A673 (cell line): ENCODE data around the gene LYL1. TPM values are rescaled to one million over a fixed set of nuclear protein-coding genes. Genes with fewer than 3 reads are reported as not detected.

ENCODE experiments used
- BruUV-seq: library from RNA; stranded (reverse); fragments of 400-500 nt; replicated peaks from 2 replicates; lab custom pipeline; 2021; lab: Mats Ljungman, UMichigan
- CTCF ChIA-PET: fragments of 300-600 bp; sonication (Branson Sonifier 250); formaldehyde crosslinking; loops from one replicate; lab custom pipeline; 2022; ENCODE audit warnings: antibody characterized with exemption; lab: Charles Lee
- POLR2A ChIA-PET: fragments of 300-600 bp; sonication (Branson Sonifier 250); formaldehyde crosslinking; loops from one replicate; lab custom pipeline; 2022; ENCODE audit warnings: antibody characterized with exemption; ENCODE audit not compliant: low non-redundant PET; lab: Charles Lee
- DNase-seq: peaks from one replicate; pipeline ENCODE4 v3.0.0-alpha.2; 2015; ENCODE audit warnings: low spot score
- H3K27ac ChIP-seq: fragments of 200-600 bp; sonication (generic); 2 replicates; pipeline ENCODE4 v1.5.1; 2016; ENCODE audit warnings: mixed run types, low read depth, mild to moderate bottlenecking, mixed read lengths, antibody characterized with exemption, low read length; ENCODE audit not compliant: poor library complexity, severe bottlenecking
- H3K27me3 ChIP-seq: fragments of 200-600 bp; sonication (generic); replicated peaks from 2 replicates; pipeline ENCODE4 v1.6.1; 2017; ENCODE audit warnings: mixed run types, low read depth, mild to moderate bottlenecking, mixed read lengths, antibody characterized with exemption, low read length; ENCODE audit not compliant: insufficient read depth, poor library complexity
- H3K36me3 ChIP-seq: fragments of 200-600 bp; sonication (generic); 2 replicates; pipeline ENCODE4 v1.6.1; 2016; ENCODE audit warnings: mixed run types, mild to moderate bottlenecking, mixed read lengths, antibody characterized with exemption, low read length; ENCODE audit not compliant: insufficient read depth, poor library complexity, severe bottlenecking
- H3K4me1 ChIP-seq: fragments of 200-600 bp; sonication (generic); 2 replicates; pipeline ENCODE4 v1.6.1; 2017; ENCODE audit warnings: mixed run types, mild to moderate bottlenecking, mixed read lengths, antibody characterized with exemption, low read length; ENCODE audit not compliant: insufficient read depth, poor library complexity, severe bottlenecking
- H3K4me3 ChIP-seq: fragments of 200-600 bp; sonication (generic); 2 replicates; pipeline ENCODE4 v1.5.1; 2016; ENCODE audit warnings: low read depth, mixed run types, mild to moderate bottlenecking, mixed read lengths, low read length; ENCODE audit not compliant: poor library complexity, severe bottlenecking
- H3K9me3 ChIP-seq: fragments of 200-600 bp; sonication (generic); 2 replicates; pipeline ENCODE4 v1.6.1; 2016; ENCODE audit warnings: mixed run types, low read depth, mild to moderate bottlenecking, mixed read lengths, antibody characterized with exemption, low read length; ENCODE audit not compliant: poor library complexity, severe bottlenecking
- EZH2 ChIP-seq: fragments of 200-600 bp; sonication (generic); IDR thresholded peaks from 2 replicates; pipeline ENCODE4 v1.6.1; 2017; ENCODE audit warnings: borderline replicate concordance, low read depth, mild to moderate bottlenecking, mixed read lengths, antibody characterized with exemption, low read length; ENCODE audit not compliant: poor library complexity, severe bottlenecking
- intact Hi-C: fragments of 100-400 bp; cut with micrococcal nuclease; formaldehyde crosslinking; loops from one replicate; pipeline ENCODE4 v1.10.0; 2022; ENCODE audit not compliant: unreplicated experiment
- total RNA-seq: library from RNA; stranded (reverse); gene quantifications from 2 replicates; pipeline ENCODE4 v1.2.3, GENCODE V29; 2021
- TF ChIP-seq, protein P1 (sequence below): fragments of 300-800, 200-600 bp; sonication (generic); conservative IDR thresholded peaks from 2 replicates; pipeline ENCODE4 v1.5.1; 2017; ENCODE audit warnings: low read depth, mild to moderate bottlenecking, antibody characterized with exemption, low read length, moderate library complexity, mixed read lengths

The LYL1 gene
- total RNA-seq, 1 experiment from 2014 or later = not detected

GRCh38 chr19:13087295-13087694 is 15.4 kb downstream of the LYL1 start:
- no peak for DNase-seq
- H3K9me3 ChIP-seq = no peaks in the 10 kb centered on the region
- ChIA-PET POLR2A (no interaction called here), CTCF (interaction anchor here (0.7 to 1.1 kb wide), 2 partner anchors 26 to 110 kb away, joined by 3 read pairs; no protein-coding TSS in a partner anchor)
- intact Hi-C loops = no loop called here
- no TSS peak for BruUV-seq
- no peak overlapping the region for H3K4me3 ChIP-seq
- no peaks in the 10 kb centered on the region for H3K27me3 ChIP-seq
- TF ChIP-seq, protein P1, sequence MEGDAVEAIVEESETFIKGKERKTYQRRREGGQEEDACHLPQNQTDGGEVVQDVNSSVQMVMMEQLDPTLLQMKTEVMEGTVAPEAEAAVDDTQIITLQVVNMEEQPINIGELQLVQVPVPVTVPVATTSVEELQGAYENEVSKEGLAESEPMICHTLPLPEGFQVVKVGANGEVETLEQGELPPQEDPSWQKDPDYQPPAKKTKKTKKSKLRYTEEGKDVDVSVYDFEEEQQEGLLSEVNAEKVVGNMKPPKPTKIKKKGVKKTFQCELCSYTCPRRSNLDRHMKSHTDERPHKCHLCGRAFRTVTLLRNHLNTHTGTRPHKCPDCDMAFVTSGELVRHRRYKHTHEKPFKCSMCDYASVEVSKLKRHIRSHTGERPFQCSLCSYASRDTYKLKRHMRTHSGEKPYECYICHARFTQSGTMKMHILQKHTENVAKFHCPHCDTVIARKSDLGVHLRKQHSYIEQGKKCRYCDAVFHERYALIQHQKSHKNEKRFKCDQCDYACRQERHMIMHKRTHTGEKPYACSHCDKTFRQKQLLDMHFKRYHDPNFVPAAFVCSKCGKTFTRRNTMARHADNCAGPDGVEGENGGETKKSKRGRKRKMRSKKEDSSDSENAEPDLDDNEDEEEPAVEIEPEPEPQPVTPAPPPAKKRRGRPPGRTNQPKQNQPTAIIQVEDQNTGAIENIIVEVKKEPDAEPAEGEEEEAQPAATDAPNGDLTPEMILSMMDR = no peak
- no peak for TF ChIP-seq EZH2
- H3K36me3 ChIP-seq = no peaks in the 10 kb centered on the region
- H3K4me1 ChIP-seq = peaks cover 29% of the 10 kb centered on the region
- H3K27ac ChIP-seq = no peak overlapping the region

GRCh38 chr19:13086341-13086740 is 16.3 kb downstream of the LYL1 start:
- ChIA-PET CTCF (interaction anchor here (1.1 kb wide), 1 partner anchor 25 kb away, joined by 4 read pairs; no protein-coding TSS in a partner anchor), POLR2A (no interaction called here)
- no peak for DNase-seq
- BruUV-seq = no TSS peak
- no peaks in the 10 kb centered on the region for H3K9me3 ChIP-seq
- intact Hi-C loops = no loop called here
- no peak for TF ChIP-seq EZH2
- TF ChIP-seq, protein P1 = no peak
- H3K27ac ChIP-seq = no peak overlapping the region
- peaks cover 22% of the 10 kb centered on the region for H3K4me1 ChIP-seq
- no peaks in the 10 kb centered on the region for H3K27me3 ChIP-seq
- H3K36me3 ChIP-seq = no peaks in the 10 kb centered on the region
- no peak overlapping the region for H3K4me3 ChIP-seq

DNA sequence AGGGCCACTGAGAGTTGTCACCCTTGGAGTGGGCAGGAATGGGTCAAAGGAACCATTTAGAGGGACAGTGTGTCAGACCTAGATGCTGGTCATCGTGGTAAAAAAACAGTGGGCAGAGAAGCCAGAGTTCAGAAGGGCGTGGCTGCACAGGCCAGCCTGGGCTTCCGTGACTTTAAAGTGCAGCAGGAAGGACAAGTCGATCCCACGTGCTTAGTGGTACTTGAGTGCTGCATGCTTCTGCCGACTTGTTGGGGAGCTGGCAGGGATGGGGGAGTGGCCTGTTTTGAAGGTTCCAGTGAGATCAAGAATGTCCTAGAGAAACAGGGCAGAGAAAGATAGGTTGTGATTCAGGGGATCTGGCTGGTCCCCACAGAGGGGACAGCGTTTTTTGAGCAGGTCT is 17.0 kb downstream of the LYL1 start:
- POLR2A ChIA-PET = no interaction called here

More for the DNA sequence above, 17.0 kb downstream of the LYL1 start:
- Histone ChIP-seq H3K27ac (no peak overlapping the region), H3K27me3 (no peaks in the 10 kb centered on the region), H3K4me1 (peaks cover 16% of the 10 kb centered on the region), H3K4me3 (no peak overlapping the region), H3K9me3 (no peaks in the 10 kb centered on the region), H3K36me3 (no peaks in the 10 kb centered on the region)
- no peak for TF ChIP-seq EZH2
- TF ChIP-seq, protein P1 = no peak
- intact Hi-C loops = no loop called here
- DNase-seq = no peak
- BruUV-seq = no TSS peak
- CTCF ChIA-PET = interaction anchor here (1.1 kb wide), 1 partner anchor 25 kb away, joined by 4 read pairs; no protein-coding TSS in a partner anchor
